ENCODE data around the gene CER1.

GRCh38 chr9:14747111-14747510, 24.6 kb upstream of the CER1 start:
- TF ChIP-seq CTCF (IDR thresholded peaks at IDR 0.05), result no peak
- no peak for TF ChIP-seq POLR2A (IDR thresholded peaks at IDR 0.05)
- no peak for TF ChIP-seq EP300 (IDR thresholded peaks at IDR 0.05; ENCODE audit: low read depth)
